ENCODE results near the gene LPAR4. TPM values are rescaled to one million over a fixed set of nuclear protein-coding genes. Genes with fewer than 3 reads are reported as not detected.
"Not testable (repeated sequence)": the region's sequence is repeated elsewhere in the genome, so short reads cannot be mapped to it uniquely, and the experiment has no call there.

The LPAR4 gene, protein sequence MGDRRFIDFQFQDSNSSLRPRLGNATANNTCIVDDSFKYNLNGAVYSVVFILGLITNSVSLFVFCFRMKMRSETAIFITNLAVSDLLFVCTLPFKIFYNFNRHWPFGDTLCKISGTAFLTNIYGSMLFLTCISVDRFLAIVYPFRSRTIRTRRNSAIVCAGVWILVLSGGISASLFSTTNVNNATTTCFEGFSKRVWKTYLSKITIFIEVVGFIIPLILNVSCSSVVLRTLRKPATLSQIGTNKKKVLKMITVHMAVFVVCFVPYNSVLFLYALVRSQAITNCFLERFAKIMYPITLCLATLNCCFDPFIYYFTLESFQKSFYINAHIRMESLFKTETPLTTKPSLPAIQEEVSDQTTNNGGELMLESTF
- total RNA-seq (2014; rRNA removed; shearing (Covaris generic)): not detected in 2 replicates

DNA sequence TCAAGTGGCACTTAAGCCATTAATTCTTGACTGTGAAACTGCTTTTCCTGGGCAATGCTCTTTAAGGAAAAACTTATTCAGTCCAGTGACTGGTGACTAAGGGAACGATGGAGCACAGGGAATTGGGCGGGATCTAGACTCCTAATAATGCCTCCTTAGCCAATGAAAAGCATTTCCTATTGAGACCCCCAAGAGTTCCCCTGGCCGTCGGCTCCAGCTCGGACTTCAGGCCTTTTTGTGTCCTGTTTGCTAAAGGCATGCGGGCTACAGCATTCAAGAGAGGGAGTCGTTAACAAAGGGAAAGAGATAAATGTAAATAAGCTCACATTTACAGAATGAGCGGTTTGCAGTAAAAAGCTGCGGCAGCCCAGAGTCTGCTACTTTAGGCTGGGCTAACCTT is at the start of gene LPAR4:
LPAR4 (plus strand) TSS at position 232 of the 400 bp plus-strand sequence. CDS start 7,150 bp downstream, outside the sequence.
- DNase-seq (ENCODE audit: low read depth): no peak

- DNase-seq (ENCODE audit: low read depth): no peak
These were observed 41.4 kb upstream of the LPAR4 start for GRCh38 chrX:78706071-78706470.

- DNase-seq (ENCODE audit: low read depth): peak; percentile 0
These were observed 39.3 kb upstream of the LPAR4 start for GRCh38 chrX:78708262-78708661.

DNA sequence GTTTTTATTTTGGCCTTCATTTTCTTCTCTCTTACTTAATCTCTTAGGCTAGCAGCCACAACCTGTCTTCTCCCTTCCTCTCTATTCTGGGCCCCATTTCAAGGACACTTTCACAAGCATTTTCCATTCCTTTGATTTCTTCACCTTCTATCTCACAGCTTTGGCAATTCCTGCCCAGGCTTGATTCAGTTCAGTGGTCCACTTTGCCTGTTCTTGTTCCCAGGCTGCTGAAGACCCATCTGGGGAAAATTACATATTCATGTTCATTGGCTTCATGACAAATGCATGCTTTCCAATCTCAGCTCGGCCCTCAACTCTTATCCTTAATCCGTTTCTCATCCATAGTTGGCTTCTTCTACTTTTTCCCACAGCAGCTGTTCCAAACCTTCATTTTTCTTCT is 38.7 kb upstream of the LPAR4 start:
- DNase-seq (ENCODE audit: low read depth): no peak

- DNase-seq (ENCODE audit: low read depth): no peak
These were observed 37.3 kb upstream of the LPAR4 start for GRCh38 chrX:78710171-78710570.

GRCh38 chrX:78712336-78712735 is 35.2 kb upstream of the LPAR4 start:
- no peak for DNase-seq (ENCODE audit: low read depth)

GRCh38 chrX:78725287-78725686 is 22.2 kb upstream of the LPAR4 start:
- no peak for DNase-seq (ENCODE audit: low read depth)

DNA sequence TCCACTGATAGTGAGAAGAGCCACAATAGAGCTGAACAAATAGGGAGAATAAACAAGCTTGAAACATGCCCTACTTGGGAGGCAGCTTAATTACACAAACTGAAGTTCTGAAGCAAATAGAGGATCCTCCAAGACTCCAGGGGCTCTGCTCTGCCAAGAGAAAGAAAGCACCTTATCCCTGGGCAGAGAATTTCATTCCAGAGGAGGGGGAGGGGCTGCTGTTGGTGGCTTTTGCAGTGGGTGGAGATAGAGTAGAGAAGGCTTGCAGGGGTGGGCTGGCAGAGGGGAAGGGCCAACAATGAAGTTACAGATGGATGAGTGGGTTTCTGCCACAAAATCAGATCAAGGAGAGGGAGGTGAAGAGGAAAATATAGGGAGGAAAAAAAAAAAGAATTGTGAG is 1.0 kb upstream of the LPAR4 start:
- no peak for DNase-seq (ENCODE audit: low read depth)

DNA sequence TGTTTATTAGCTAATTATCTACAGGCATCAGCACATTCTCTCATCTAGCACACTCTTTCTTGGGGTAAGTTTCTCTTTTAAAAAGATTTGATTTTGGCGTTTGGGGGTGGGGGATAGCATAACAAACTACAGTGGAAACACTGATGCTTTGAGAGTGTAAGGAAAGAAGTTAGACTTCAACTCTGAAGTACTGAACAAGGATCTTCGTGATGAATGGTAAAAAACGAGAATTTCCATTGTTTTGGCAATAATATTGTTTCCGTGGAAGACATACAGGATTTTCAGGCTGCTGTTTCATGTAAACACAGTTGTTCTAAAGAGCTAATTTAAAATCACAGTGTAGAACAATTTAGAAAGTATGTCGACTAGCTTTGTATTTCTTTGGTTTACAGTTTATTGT is 451 bp downstream of the LPAR4 start:
- DNase-seq (ENCODE audit: low read depth): no peak

DNA sequence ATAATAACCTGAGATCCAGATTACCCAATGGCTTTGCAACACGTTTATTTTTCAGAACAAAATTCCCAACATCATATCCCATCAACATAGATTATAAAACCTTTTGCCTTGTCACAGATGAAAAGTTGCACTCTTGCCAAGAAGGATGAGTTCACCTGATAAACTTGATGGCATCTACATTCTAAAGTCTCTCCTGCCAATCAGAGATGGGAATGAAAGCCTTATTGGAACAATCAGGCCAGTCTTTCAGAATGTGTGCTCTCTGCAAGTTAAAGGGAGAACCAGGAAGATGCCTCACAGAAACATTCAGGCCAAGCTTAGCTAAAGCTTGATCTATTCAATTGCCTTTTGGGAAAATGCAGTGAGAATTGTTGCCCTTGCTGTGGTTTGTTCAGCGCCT is 1.3 kb downstream of the LPAR4 start:
- DNase-seq (ENCODE audit: low read depth): no peak

DNA sequence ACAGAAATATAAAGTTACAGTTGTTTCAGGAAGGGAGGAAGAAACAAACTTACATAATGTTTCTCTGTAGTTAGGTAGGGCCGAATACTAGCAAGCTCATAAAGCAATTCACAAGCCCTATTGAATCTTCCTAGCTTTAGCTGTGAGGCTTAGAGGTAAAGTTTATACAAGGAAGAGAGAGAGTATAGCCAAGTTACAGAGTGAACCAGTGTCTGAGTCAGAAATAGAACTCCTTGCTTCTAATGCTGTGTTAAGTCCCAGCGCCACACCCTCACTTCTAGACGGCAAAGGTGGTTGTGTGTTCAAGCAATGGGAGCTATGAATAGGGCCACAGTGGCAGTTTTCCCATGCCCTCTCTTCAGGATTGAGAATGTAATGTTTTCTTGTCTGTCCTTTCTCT is 6.1 kb downstream of the LPAR4 start:
- no peak for DNase-seq (ENCODE audit: low read depth)

DNA sequence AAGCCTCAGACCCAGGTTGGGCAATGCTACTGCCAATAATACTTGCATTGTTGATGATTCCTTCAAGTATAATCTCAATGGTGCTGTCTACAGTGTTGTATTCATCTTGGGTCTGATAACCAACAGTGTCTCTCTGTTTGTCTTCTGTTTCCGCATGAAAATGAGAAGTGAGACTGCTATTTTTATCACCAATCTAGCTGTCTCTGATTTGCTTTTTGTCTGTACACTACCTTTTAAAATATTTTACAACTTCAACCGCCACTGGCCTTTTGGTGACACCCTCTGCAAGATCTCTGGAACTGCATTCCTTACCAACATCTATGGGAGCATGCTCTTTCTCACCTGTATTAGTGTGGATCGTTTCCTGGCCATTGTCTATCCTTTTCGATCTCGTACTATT is 7.4 kb downstream of the LPAR4 start:
- DNase-seq (ENCODE audit: low read depth): no peak

- no peak for DNase-seq (ENCODE audit: low read depth)
These were observed 11.6 kb downstream of the LPAR4 start for GRCh38 chrX:78759081-78759480.

DNA sequence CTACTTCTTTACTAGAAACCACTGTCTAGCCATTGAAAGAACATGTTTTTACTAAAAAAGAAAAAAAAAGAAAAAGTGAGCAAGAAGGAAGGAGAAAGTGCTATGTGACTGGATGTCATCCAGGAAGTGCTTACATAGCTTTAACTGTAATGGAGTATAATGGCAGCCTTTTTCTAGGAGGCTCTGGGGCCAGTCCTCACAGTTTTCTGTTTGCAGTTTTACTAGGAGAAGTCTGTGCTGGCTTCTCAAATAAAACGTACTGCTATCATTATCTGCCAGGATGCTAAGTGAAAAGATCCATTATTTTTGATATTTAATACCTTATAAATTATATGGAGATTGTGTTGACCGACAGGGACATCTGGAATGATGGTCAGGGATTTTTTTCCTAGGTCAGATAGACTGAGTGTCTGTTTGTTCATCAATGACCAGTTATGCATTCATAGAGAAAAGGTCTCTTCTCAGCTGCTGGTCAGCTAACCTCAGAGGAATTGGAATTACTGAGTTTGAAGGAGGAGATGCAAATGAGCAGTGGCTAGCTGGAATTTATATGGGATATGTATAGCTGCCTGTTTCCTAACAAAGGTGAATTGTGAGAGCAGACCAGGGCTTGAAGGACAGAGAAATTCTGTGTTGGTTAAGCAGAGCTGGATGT is 21.7 kb downstream of the LPAR4 start:
- no peak for DNase-seq (ENCODE audit: low read depth)

GRCh38 chrX:78769946-78770345 is 22.4 kb downstream of the LPAR4 start:
- no peak for DNase-seq (ENCODE audit: low read depth)

GRCh38 chrX:78796916-78797315 is 49.4 kb downstream of the LPAR4 start:
- no peak for DNase-seq (ENCODE audit: low read depth)

DNA sequence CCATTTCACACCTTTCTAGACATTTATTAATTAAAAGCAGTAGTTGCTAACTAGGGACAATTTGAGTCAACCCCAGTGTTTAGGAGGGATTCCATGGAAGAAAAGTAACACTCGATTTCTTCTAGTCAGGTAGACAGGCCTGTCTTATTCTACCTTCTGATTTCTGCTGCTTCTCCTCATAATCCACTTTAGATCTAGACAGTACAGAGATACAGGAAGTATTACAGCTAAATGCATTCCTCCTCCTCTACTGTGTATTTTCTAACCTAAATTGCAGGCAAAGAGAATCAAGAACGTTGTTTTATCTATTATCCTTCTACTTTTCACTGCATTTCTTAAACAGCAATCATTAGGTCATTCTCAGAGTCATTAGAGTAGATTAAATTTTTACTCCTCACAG is 52.6 kb downstream of the LPAR4 start:
- DNase-seq (ENCODE audit: low read depth): no peak

GRCh38 chrX:78800694-78801093 is 53.2 kb downstream of the LPAR4 start:
- DNase-seq (ENCODE audit: low read depth): no peak

DNA sequence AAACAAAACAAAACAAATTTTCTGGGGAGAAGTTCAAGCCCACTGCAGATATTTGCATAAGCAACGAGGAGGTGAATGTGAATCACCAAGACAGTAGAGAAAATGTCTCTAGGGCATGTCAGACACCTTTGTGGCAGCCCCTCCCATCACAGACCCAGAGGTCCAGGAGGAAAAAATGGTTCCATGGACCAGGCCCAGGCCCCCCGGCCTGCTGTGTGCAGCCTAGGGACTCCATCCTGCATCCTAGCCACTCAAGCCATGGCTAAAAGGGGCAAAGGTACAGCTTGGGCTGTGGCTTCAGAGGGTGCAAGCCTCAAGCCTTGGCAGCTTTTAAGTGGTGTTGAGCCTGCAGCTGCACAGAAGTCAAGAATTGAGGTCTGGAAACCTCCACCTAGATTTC is 54.0 kb downstream of the LPAR4 start:
- DNase-seq (ENCODE audit: low read depth): no peak

DNA sequence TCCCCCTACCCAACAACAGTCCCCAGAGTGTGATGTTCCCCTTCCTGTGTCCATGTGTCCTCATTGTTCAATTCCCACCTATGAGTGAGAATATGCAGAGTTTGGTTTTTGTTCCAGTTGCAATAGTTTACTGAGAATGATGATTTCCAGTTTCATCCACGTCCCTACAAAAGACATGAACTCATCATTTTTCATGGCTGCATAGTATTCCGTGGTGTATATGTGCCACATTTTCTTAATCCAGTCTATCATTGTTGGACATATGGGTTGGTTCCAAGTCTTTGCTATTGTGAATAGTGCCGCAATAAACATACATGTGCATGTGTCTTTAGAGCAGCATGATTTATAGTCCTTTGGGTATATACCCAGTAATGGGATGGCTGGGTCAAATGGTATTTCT is 55.0 kb downstream of the LPAR4 start:
- not testable (repeated sequence) for DNase-seq (ENCODE audit: low read depth)
